H9 (cell line): ENCODE results near the gene PLRG1. TPM values are rescaled to one million over a fixed set of nuclear protein-coding genes. Genes with fewer than 3 reads are reported as not detected.

Source experiments
- DNase-seq: peaks from one replicate; pipeline ENCODE4 v3.0.0-alpha.2; 2017
- H2AFZ ChIP-seq: one replicate; pipeline ENCODE4 v1.6.1; 2013; ENCODE audit warnings: mild to moderate bottlenecking, low read length, control low read depth, moderate library complexity
- H2AK5ac ChIP-seq: 2 replicates; pipeline ENCODE4 v1.6.1; 2013; ENCODE audit warnings: low read length, control low read depth, mixed read lengths; ENCODE audit not compliant: insufficient read length
- H2BK120ac ChIP-seq: one replicate; pipeline ENCODE4 v1.6.1; 2013; ENCODE audit warnings: low read depth, mild to moderate bottlenecking, low read length, control low read depth, inconsistent platforms; ENCODE audit not compliant: poor library complexity, severe bottlenecking
- H2BK12ac ChIP-seq: 2 replicates; pipeline ENCODE4 v1.6.1; 2013; ENCODE audit warnings: low read length, control low read depth, mixed read lengths, low read depth; ENCODE audit not compliant: insufficient read length
- H2BK15ac ChIP-seq: 2 replicates; pipeline ENCODE4 v1.6.1; 2013; ENCODE audit warnings: low read depth, low read length, control low read depth
- H2BK20ac ChIP-seq: one replicate; pipeline ENCODE4 v1.6.1; 2013; ENCODE audit warnings: low read depth, mild to moderate bottlenecking, low read length, control low read depth, inconsistent platforms; ENCODE audit not compliant: poor library complexity, severe bottlenecking
- H2BK5ac ChIP-seq: 2 replicates; pipeline ENCODE4 v1.6.1; 2013; ENCODE audit warnings: low read length, control low read depth, mixed read lengths; ENCODE audit not compliant: insufficient read length
- H3K14ac ChIP-seq: 2 replicates; pipeline ENCODE4 v1.6.1; 2013; ENCODE audit warnings: low read length, control low read depth; ENCODE audit not compliant: insufficient read depth
- H3K18ac ChIP-seq: 2 replicates; pipeline ENCODE4 v1.6.1; 2013; ENCODE audit warnings: low read depth, mild to moderate bottlenecking, mixed read lengths, low read length, control low read depth; ENCODE audit not compliant: insufficient read length
- H3K23ac ChIP-seq: 2 replicates; pipeline ENCODE4 v1.6.1; 2013; ENCODE audit warnings: low read length, control low read depth, mixed read lengths, low read depth; ENCODE audit not compliant: insufficient read length
- H3K23me2 ChIP-seq: 2 replicates; pipeline ENCODE4 v1.6.1; 2013; ENCODE audit warnings: low read depth, mild to moderate bottlenecking, mixed read lengths, low read length, control low read depth; ENCODE audit not compliant: insufficient read length, poor library complexity, severe bottlenecking
- H3K27ac ChIP-seq: 2 replicates; pipeline ENCODE4 v1.5.1; 2013; ENCODE audit warnings: low read length, control low read depth, mixed read lengths, low read depth; ENCODE audit not compliant: insufficient read length
- H3K27me3 ChIP-seq: 2 replicates; pipeline ENCODE4 v1.6.1; 2013; ENCODE audit warnings: low read length, control low read depth, inconsistent platforms; ENCODE audit not compliant: insufficient read depth
- H3K4ac ChIP-seq: 2 replicates; pipeline ENCODE4 v1.6.1; 2013; ENCODE audit warnings: low read depth, mild to moderate bottlenecking, control low read depth, inconsistent platforms, low read length, moderate library complexity
- H3K4me1 ChIP-seq: 2 replicates; pipeline ENCODE4 v1.6.1; 2013; ENCODE audit warnings: low read length, control low read depth, inconsistent platforms; ENCODE audit not compliant: insufficient read depth
- H3K4me2 ChIP-seq: 2 replicates; pipeline ENCODE4 v1.6.1; 2013; ENCODE audit warnings: low read length, control low read depth, mixed read lengths; ENCODE audit not compliant: insufficient read length, insufficient read depth
- H3K56ac ChIP-seq: 2 replicates; pipeline ENCODE4 v1.6.1; 2013; ENCODE audit warnings: low read depth, mild to moderate bottlenecking, mixed read lengths, low read length, control low read depth; ENCODE audit not compliant: insufficient read length
- H3K79me1 ChIP-seq: 2 replicates; pipeline ENCODE4 v1.6.1; 2013; ENCODE audit warnings: low read depth, mild to moderate bottlenecking, moderate library complexity, low read length, control low read depth, inconsistent platforms; ENCODE audit not compliant: insufficient read depth, poor library complexity, severe bottlenecking
- H3K79me2 ChIP-seq: 2 replicates; pipeline ENCODE4 v1.6.1; 2013; ENCODE audit warnings: low read length, control low read depth, inconsistent platforms; ENCODE audit not compliant: insufficient read depth
- H3K9ac ChIP-seq: 2 replicates; pipeline ENCODE4 v1.6.1; 2013; ENCODE audit warnings: low read length, control low read depth, mixed read lengths; ENCODE audit not compliant: insufficient read length; ENCODE audit errors: extremely low read depth
- H3K9me3 ChIP-seq: one replicate; pipeline ENCODE4 v1.6.1; 2013; ENCODE audit warnings: low read depth, low read length, inconsistent platforms; ENCODE audit not compliant: control insufficient read depth
- H3T11ph ChIP-seq: one replicate; pipeline ENCODE4 v1.6.1; 2013; ENCODE audit warnings: mild to moderate bottlenecking, low read length, control low read depth, inconsistent platforms
- H4K20me1 ChIP-seq: one replicate; pipeline ENCODE4 v1.6.1; 2013; ENCODE audit not compliant: control insufficient read depth, insufficient read length, insufficient read depth
- H4K5ac ChIP-seq: 2 replicates; pipeline ENCODE4 v1.6.1; 2013; ENCODE audit warnings: low read depth, mild to moderate bottlenecking, mixed read lengths, low read length, control low read depth; ENCODE audit not compliant: insufficient read length
- H4K8ac ChIP-seq: replicated peaks from 2 replicates; pipeline ENCODE4 v1.6.1; 2013; ENCODE audit warnings: low read length, control low read depth, mixed read lengths, low read depth; ENCODE audit not compliant: insufficient read length
- H4K91ac ChIP-seq: 2 replicates; pipeline ENCODE4 v1.6.1; 2013; ENCODE audit warnings: low read depth, mild to moderate bottlenecking, moderate library complexity, mixed read lengths, low read length, control low read depth; ENCODE audit not compliant: insufficient read length
- H3K27ac Mint-ChIP-seq, 3 experiments: 2 replicates in 2 of 3; 3 replicates in 1 of 3; pipeline ENCODE4 v1.8.0; 2020 to 2021; ENCODE audit warnings: mixed read lengths in 3 of 3, mild to moderate bottlenecking in 1 of 3, moderate library complexity in 1 of 3
- H3K27me3 Mint-ChIP-seq: 2 replicates; pipeline ENCODE4 v1.8.0; 2021; ENCODE audit warnings: low read depth, mild to moderate bottlenecking, moderate library complexity, mixed read lengths
- H3K36me3 Mint-ChIP-seq, 3 experiments: 2 replicates in 2 of 3; 3 replicates in 1 of 3; pipeline ENCODE4 v1.8.0; 2020 to 2021; ENCODE audit warnings: low read depth in 3 of 3, mixed read lengths in 3 of 3; ENCODE audit not compliant: insufficient read depth in 1 of 3
- H3K4me1 Mint-ChIP-seq, 2 experiments: 2 replicates each; pipeline ENCODE4 v1.8.0; 2020; ENCODE audit warnings: mixed read lengths in 2 of 2
- H3K4me3 Mint-ChIP-seq, 2 experiments: 2 replicates in 1 of 2; 3 replicates in 1 of 2; pipeline ENCODE4 v1.8.0; 2020 to 2021; ENCODE audit warnings: mild to moderate bottlenecking in 2 of 2, mixed read lengths in 2 of 2, moderate library complexity in 1 of 2
- H3K9me3 Mint-ChIP-seq, 2 experiments: 2 replicates in 1 of 2; 3 replicates in 1 of 2; pipeline ENCODE4 v1.8.0; 2020; ENCODE audit warnings: mild to moderate bottlenecking in 2 of 2, mixed read lengths in 2 of 2, moderate library complexity in 1 of 2
- CTCF ChIP-seq: fragments of 200-600 bp; sonication (generic); conservative IDR thresholded peaks from 3 replicates; pipeline ENCODE4 v1.8.0; 2021; ENCODE audit warnings: antibody characterized with exemption, mild to moderate bottlenecking
- WGBS: extraction: QIAGEN DNeasy Blood & Tissue Kit; methylation state at CpG from one replicate; pipeline ENCODE4 v1.1.7; 2013; ENCODE audit warnings: missing lambda C conversion rate, low lambda C conversion rate, mixed read lengths; ENCODE audit not compliant: insufficient read length; ENCODE audit errors: extremely low coverage; 5-methylcytosine and 5-hydroxymethylcytosine counted together
- total RNA-seq: library from RNA; stranded (reverse); gene quantifications from 2 replicates; pipeline ENCODE4 v1.2.1, GENCODE V29; 2021

The PLRG1 gene
- total RNA-seq, 1 experiment from 2014 or later, result 113 TPM

GRCh38 chr4:154502111-154502510, 48.1 kb downstream of the PLRG1 start:
- Histone ChIP-seq H3K4me2 (no peak overlapping the region), H2BK20ac (no peak overlapping the region), H4K8ac (no peak overlapping the region), H2BK12ac (no peak overlapping the region), H3K23me2 (no peaks in the 10 kb centered on the region), H3K9me3 (no peaks in the 10 kb centered on the region), H3K18ac (no peak overlapping the region), H2BK120ac (no peak overlapping the region), H4K20me1 (no peaks in the 10 kb centered on the region), H2BK15ac (no peak overlapping the region), H3K27ac (no peak overlapping the region), H3K27me3 (no peaks in the 10 kb centered on the region), H3K56ac (no peak overlapping the region), H3K79me1 (no peaks in the 10 kb centered on the region), H3K4me1 (no peaks in the 10 kb centered on the region), H2AK5ac (no peak overlapping the region), H3K79me2 (no peaks in the 10 kb centered on the region), H3K23ac (no peak overlapping the region), H2BK5ac (no peak overlapping the region), H3T11ph (no peak overlapping the region), H2AFZ (no peak overlapping the region), H3K9ac (no peak overlapping the region), H3K4ac (no peak overlapping the region), H4K91ac (no peak overlapping the region), H4K5ac (no peak overlapping the region), H3K14ac (no peak overlapping the region)
- Mint-ChIP-seq H3K36me3 (no peaks in the 10 kb centered on the region), H3K9me3 (no peaks in the 10 kb centered on the region), H3K27me3 (peaks cover 3% of the 10 kb centered on the region), H3K4me3 (no peak overlapping the region), H3K27ac (no peak overlapping the region), H3K4me1 (peaks cover 0 to 3% of the 10 kb centered on the region in 2 experiments; a peak in 1 of 4 replicates)
- no peak for TF ChIP-seq CTCF
- WGBS, result no CpG with 5 or more reads among the region's 6 CpGs
- no peak for DNase-seq
